Measurements from ENCODE around the gene MYO9A. TPM values are rescaled to one million over a fixed set of nuclear protein-coding genes. Genes with fewer than 3 reads are reported as not detected.

The MYO9A gene
- total and polyA plus RNA-seq, 2 experiments from 2014 or later = 13.1 to 42.8 TPM

DNA sequence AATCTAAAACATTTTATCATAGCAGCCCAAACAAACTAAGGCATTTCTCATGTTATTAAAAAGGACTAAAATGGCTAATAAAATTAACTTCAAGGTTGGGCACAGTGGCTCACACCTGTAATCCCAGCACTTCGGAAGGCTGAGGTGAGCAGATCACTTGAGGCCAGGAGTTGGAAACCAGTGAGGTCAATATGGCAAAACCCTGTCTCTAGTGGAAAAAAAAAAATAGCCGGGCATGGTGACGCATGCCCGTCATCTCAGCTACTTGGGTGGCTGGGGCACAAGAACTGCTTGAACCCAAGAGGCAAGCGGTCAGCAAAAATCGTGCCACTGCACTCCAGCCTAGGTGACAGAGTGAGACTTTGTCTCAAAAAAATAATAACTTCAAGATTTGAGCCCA lies 197.4 kb downstream of the MYO9A start:
- no peak overlapping the region for H3K4me2 ChIP-seq
- 97% methylated on average over 6 of the region's 6 CpGs for WGBS (ENCODE audit: low lambda C conversion rate, missing lambda C conversion rate)

DNA sequence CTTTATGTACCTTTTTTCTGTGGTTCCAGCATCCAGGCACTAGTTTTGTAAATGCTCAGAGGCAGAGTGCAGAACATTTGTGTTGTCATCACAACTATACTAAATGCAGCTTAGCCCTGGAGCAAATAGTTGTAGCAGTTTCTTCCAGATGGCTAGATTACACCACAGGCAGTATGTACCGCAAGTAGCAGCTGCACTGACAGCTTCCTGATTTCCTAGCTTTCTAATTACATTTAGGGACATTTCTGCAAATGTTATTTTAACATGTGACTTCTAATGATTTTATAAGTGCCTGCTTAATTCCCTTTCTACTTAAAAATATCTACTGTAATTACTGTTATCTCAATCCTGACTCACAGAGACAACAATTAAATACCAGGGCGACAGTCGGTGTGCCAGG lies 201.1 kb downstream of the MYO9A start:
- no peaks in the 10 kb centered on the region for H4K20me1 ChIP-seq (ENCODE audit: insufficient read depth, poor library complexity, severe bottlenecking)
- H3K4me2 ChIP-seq = no peak overlapping the region
- no peak for TF ChIP-seq EZH2 (IDR thresholded peaks at IDR 0.05; ENCODE audit: borderline replicate concordance)
- TF ChIP-seq, protein P1, sequence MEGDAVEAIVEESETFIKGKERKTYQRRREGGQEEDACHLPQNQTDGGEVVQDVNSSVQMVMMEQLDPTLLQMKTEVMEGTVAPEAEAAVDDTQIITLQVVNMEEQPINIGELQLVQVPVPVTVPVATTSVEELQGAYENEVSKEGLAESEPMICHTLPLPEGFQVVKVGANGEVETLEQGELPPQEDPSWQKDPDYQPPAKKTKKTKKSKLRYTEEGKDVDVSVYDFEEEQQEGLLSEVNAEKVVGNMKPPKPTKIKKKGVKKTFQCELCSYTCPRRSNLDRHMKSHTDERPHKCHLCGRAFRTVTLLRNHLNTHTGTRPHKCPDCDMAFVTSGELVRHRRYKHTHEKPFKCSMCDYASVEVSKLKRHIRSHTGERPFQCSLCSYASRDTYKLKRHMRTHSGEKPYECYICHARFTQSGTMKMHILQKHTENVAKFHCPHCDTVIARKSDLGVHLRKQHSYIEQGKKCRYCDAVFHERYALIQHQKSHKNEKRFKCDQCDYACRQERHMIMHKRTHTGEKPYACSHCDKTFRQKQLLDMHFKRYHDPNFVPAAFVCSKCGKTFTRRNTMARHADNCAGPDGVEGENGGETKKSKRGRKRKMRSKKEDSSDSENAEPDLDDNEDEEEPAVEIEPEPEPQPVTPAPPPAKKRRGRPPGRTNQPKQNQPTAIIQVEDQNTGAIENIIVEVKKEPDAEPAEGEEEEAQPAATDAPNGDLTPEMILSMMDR (IDR thresholded peaks at IDR 0.05; ENCODE audit: poor library complexity) = no peak
- TF ChIP-seq EZH2phosphoT487 (IDR thresholded peaks at IDR 0.05; ENCODE audit: low read depth, severe bottlenecking, unreplicated experiment) = no peak
- no peak overlapping the region for H3K4me3 ChIP-seq
- no peak overlapping the region for H2AFZ ChIP-seq
- DNase-seq (ENCODE audit: low spot score) = no peak
- H3K4me1 ChIP-seq (ENCODE audit: insufficient read depth) = no peaks in the 10 kb centered on the region
- WGBS (ENCODE audit: low lambda C conversion rate, missing lambda C conversion rate) = 79% methylated on average over 3 of the region's 3 CpGs
- no peaks in the 10 kb centered on the region for H3K27me3 ChIP-seq
- H3K9me3 ChIP-seq (ENCODE audit: low read depth) = no peaks in the 10 kb centered on the region
- peaks cover 8% of the 10 kb centered on the region for H3K36me3 ChIP-seq (replicated peaks; ENCODE audit: insufficient read depth, low read depth)
- H3K27ac ChIP-seq = no peak overlapping the region
- H3K79me2 ChIP-seq = no peaks in the 10 kb centered on the region
- H3K9me2 ChIP-seq (replicated peaks; ENCODE audit: insufficient read depth) = no peaks in the 10 kb centered on the region

More for the DNA sequence above, 197.4 kb downstream of the MYO9A start:
- Histone ChIP-seq H4K20me1 (ENCODE audit: insufficient read depth, poor library complexity, severe bottlenecking) (no peaks in the 10 kb centered on the region), H3K9me3 (ENCODE audit: low read depth) (no peaks in the 10 kb centered on the region), H3K79me2 (no peaks in the 10 kb centered on the region), H3K4me3 (no peak overlapping the region), H2AFZ (no peak overlapping the region), H3K27ac (no peak overlapping the region), H3K9me2 (replicated peaks; ENCODE audit: insufficient read depth) (no peaks in the 10 kb centered on the region), H3K36me3 (replicated peaks; ENCODE audit: insufficient read depth, low read depth) (peaks cover 6% of the 10 kb centered on the region), H3K4me1 (ENCODE audit: insufficient read depth) (no peaks in the 10 kb centered on the region), H3K27me3 (no peaks in the 10 kb centered on the region)
- no peak for DNase-seq (ENCODE audit: low spot score)
- TF ChIP-seq, protein P1 (IDR thresholded peaks at IDR 0.05; ENCODE audit: poor library complexity) = no peak
- TF ChIP-seq EZH2 (IDR thresholded peaks at IDR 0.05; ENCODE audit: borderline replicate concordance) (no peak), EZH2phosphoT487 (IDR thresholded peaks at IDR 0.05; ENCODE audit: low read depth, severe bottlenecking, unreplicated experiment) (no peak)

DNA sequence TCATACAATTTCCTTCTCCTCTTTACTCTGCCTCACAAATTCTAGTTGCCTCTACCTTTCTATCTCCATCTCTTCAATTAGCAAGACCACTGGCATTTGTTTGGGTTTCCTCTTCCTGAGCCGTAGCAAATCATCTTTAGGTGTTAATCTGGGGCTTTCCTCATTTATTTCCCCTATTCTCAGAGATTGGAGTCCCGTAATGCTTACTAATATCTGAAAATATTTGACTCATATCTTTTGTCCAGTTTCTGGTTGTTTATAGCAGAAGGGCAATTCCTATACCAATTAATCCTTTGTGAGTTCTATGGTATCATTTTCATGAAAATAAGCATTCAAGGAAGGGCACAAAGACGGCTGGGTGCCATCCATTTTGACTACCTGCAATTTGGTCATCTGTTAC lies 203.9 kb downstream of the MYO9A start:
- Histone ChIP-seq H4K20me1 (ENCODE audit: insufficient read depth, poor library complexity, severe bottlenecking) (no peaks in the 10 kb centered on the region), H3K9me2 (replicated peaks; ENCODE audit: insufficient read depth) (no peaks in the 10 kb centered on the region), H3K4me2 (no peak overlapping the region), H3K79me2 (no peaks in the 10 kb centered on the region), H3K27ac (no peak overlapping the region), H3K4me1 (ENCODE audit: insufficient read depth) (no peaks in the 10 kb centered on the region), H2AFZ (no peak overlapping the region), H3K4me3 (no peak overlapping the region), H3K36me3 (replicated peaks; ENCODE audit: insufficient read depth, low read depth) (peaks cover 8% of the 10 kb centered on the region), H3K27me3 (no peaks in the 10 kb centered on the region), H3K9me3 (ENCODE audit: low read depth) (no peaks in the 10 kb centered on the region)
- WGBS (ENCODE audit: low lambda C conversion rate, missing lambda C conversion rate) = 91% methylated on average over 3 of the region's 3 CpGs
- no peak for TF ChIP-seq EZH2phosphoT487 (IDR thresholded peaks at IDR 0.05; ENCODE audit: low read depth, severe bottlenecking, unreplicated experiment)
- TF ChIP-seq, protein P1 (IDR thresholded peaks at IDR 0.05; ENCODE audit: poor library complexity) = no peak
- TF ChIP-seq EZH2 (IDR thresholded peaks at IDR 0.05; ENCODE audit: borderline replicate concordance) = no peak
- DNase-seq (ENCODE audit: low spot score) = no peak

DNA sequence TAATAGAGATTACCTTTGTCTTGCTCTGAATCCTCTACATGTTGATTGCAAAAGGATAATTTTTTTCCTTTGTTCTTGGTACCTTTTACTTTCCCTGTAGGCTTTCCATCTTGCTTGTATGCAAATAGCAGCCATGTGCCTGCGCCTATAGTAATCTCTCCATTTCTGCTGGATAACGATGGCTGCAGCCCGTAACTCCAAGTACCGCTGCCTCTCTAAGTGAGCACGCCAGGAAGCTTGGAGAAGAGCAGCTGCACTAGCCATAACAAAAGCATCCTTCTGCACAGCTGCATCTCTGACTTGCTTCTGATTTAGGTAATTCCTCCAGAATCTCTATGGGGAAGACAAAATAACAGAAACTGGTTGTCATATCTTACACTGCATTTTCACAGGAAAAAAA lies 218.3 kb downstream of the MYO9A start:
- 95% methylated on average over 5 of the region's 5 CpGs for WGBS (ENCODE audit: low lambda C conversion rate, missing lambda C conversion rate)
- no peak overlapping the region for H3K4me3 ChIP-seq

More for the DNA sequence above, 218.3 kb downstream of the MYO9A start:
- no peaks in the 10 kb centered on the region for H4K20me1 ChIP-seq (ENCODE audit: insufficient read depth, poor library complexity, severe bottlenecking)
- no peak overlapping the region for H2AFZ ChIP-seq
- TF ChIP-seq EZH2phosphoT487 (IDR thresholded peaks at IDR 0.05; ENCODE audit: low read depth, severe bottlenecking, unreplicated experiment) (no peak), EZH2 (IDR thresholded peaks at IDR 0.05; ENCODE audit: borderline replicate concordance) (no peak)
- no peaks in the 10 kb centered on the region for H3K4me1 ChIP-seq (ENCODE audit: insufficient read depth)
- no peaks in the 10 kb centered on the region for H3K9me2 ChIP-seq (replicated peaks; ENCODE audit: insufficient read depth)
- H3K4me2 ChIP-seq = no peak overlapping the region
- no peaks in the 10 kb centered on the region for H3K36me3 ChIP-seq (replicated peaks; ENCODE audit: insufficient read depth, low read depth)
- H3K27ac ChIP-seq = no peak overlapping the region
- H3K79me2 ChIP-seq = no peaks in the 10 kb centered on the region
- no peak for DNase-seq (ENCODE audit: low spot score)
- H3K9me3 ChIP-seq (ENCODE audit: low read depth) = no peaks in the 10 kb centered on the region
- no peaks in the 10 kb centered on the region for H3K27me3 ChIP-seq

Measured in hepatocyte (in vitro differentiated cells).